Lung (tissue), 12 donors: Measurements from ENCODE around the gene PITX2. TPM values are rescaled to one million over a fixed set of nuclear protein-coding genes. Genes with fewer than 3 reads are reported as not detected.

ENCODE experiments used
- ATAC-seq: fragments of 200-7000 bp; cut with Tn5 transposase; one replicate; pipeline ENCODE4 v1.9.1; 2020; ENCODE audit warnings: moderate number of reproducible peaks; ENCODE audit not compliant: insufficient read depth, low FRiP score
- DNase-seq, 3 donors: peaks; one replicate each; pipeline ENCODE4 v3.0.0-alpha.2; 2013 to 2017
- H3K27ac ChIP-seq, 2 donors: one replicate each; pipeline ENCODE4 v1.5.1; 2013; ENCODE audit warnings: mild to moderate bottlenecking in 2 of 2, moderate library complexity in 2 of 2, control low read depth in 1 of 2, inconsistent platforms in 1 of 2, low read depth in 1 of 2, low read length in 1 of 2
- H3K27me3 ChIP-seq, 3 donors: one replicate each; pipeline ENCODE4 v1.5.1; 2013; ENCODE audit warnings: low read length in 2 of 3; ENCODE audit not compliant: control insufficient read depth in 3 of 3, insufficient read depth in 3 of 3
- H3K36me3 ChIP-seq, 4 donors: one replicate each; pipeline ENCODE4 v1.5.1; 2013; ENCODE audit warnings: low read length in 4 of 4, mild to moderate bottlenecking in 1 of 4, moderate library complexity in 1 of 4; ENCODE audit not compliant: control insufficient read depth in 4 of 4, insufficient read depth in 4 of 4
- H3K4me1 ChIP-seq, 5 donors: one replicate each; pipeline ENCODE4 v1.5.1; 2013; ENCODE audit warnings: low read length in 5 of 5, mild to moderate bottlenecking in 2 of 5, moderate library complexity in 1 of 5; ENCODE audit not compliant: control insufficient read depth in 5 of 5, insufficient read depth in 5 of 5
- H3K4me3 ChIP-seq: one replicate; pipeline ENCODE4 v1.5.1; 2013; ENCODE audit warnings: mild to moderate bottlenecking, control low read depth, moderate library complexity
- H3K9ac ChIP-seq, 2 donors: one replicate each; pipeline ENCODE4 v1.5.1; 2013; ENCODE audit warnings: low read length in 2 of 2, control low read depth in 1 of 2; ENCODE audit not compliant: insufficient read depth in 1 of 2
- H3K9me3 ChIP-seq, 4 donors: one replicate each; pipeline ENCODE4 v1.5.1; 2013; ENCODE audit warnings: low read length in 3 of 4, mild to moderate bottlenecking in 1 of 4, moderate library complexity in 1 of 4; ENCODE audit not compliant: control insufficient read depth in 4 of 4, insufficient read depth in 3 of 4
- WGBS, 2 donors: extraction: QIAGEN DNeasy Blood & Tissue Kit; methylation state at CpG; one replicate each; pipeline ENCODE4 v1.1.7; 2013; 5-methylcytosine and 5-hydroxymethylcytosine counted together
- polyA plus RNA-seq, 2 donors: library from polyadenylated mRNA; stranded (reverse); fragments of 200-250 nt; gene quantifications; one replicate each; pipeline ENCODE4 v1.2.1, GENCODE V29; 2013
- total RNA-seq, 2 donors: library from RNA; depleted of rRNA in 1 of 2; stranded (reverse); fragments of >200 nt in 1 of 2; gene quantifications; one replicate each; pipeline ENCODE4 v1.2.1, GENCODE V29; 2014 to 2021
- TF ChIP-seq, protein P1 (sequence below): IDR thresholded peaks from 2 replicates; pipeline ENCODE4 v1.5.1; 2012; ENCODE audit warnings: mild to moderate bottlenecking; ENCODE audit errors: control extremely low read depth, extremely low read depth
- donor health status: control.
- donor health status: control.
- donor health status: Bipolar disorder and iron deficiency.
- donor health status: healthy.
- donor health status: DM: yes; HTN: yes; CAD: no.

Gene PITX2
- total and polyA plus RNA-seq, 4 donors: not detected

DNA sequence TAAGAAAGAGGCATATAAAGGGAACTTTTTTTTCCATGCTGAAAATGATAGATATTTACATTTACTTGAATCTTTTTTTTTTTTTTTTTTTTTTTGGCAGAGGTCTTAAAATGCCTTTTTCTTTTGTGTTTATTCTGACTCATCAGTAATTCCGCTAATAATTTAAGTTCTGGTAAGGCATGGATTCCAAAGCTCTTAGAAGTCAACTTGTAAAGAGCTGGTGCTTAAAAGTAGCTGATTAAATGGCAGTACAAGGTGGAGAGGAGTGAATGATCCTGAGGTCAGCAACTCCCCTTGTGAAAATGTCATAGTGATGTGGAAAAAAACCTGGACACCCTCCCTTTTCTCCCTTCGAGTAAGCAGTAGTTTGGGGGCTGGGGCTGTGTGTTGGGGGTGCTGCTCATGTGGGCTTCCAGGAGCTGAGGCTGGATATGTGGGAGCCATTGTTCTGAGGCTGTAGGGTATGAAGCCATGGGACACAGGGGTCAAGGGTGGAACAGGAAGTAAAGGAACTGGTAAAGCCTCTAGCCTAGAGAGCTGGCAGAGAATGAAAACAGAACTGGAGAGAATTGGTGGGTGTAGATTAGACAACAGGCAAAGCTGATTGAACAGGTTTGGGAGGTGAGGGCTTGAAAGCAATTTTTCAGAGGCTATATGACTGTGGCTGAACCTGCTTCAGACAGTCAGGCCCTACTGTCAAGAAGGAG, 41.0 kb upstream of the PITX2 start:
- no peak overlapping the region for H3K27ac ChIP-seq
- TF ChIP-seq, protein P1, sequence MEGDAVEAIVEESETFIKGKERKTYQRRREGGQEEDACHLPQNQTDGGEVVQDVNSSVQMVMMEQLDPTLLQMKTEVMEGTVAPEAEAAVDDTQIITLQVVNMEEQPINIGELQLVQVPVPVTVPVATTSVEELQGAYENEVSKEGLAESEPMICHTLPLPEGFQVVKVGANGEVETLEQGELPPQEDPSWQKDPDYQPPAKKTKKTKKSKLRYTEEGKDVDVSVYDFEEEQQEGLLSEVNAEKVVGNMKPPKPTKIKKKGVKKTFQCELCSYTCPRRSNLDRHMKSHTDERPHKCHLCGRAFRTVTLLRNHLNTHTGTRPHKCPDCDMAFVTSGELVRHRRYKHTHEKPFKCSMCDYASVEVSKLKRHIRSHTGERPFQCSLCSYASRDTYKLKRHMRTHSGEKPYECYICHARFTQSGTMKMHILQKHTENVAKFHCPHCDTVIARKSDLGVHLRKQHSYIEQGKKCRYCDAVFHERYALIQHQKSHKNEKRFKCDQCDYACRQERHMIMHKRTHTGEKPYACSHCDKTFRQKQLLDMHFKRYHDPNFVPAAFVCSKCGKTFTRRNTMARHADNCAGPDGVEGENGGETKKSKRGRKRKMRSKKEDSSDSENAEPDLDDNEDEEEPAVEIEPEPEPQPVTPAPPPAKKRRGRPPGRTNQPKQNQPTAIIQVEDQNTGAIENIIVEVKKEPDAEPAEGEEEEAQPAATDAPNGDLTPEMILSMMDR: no peak
- H3K27me3 ChIP-seq: no peaks in the 10 kb centered on the region
- peaks cover 0 to 3% (median 0%) of the 10 kb centered on the region in 5 donors for H3K4me1 ChIP-seq
- no peaks in the 10 kb centered on the region for H3K36me3 ChIP-seq
- H3K9me3 ChIP-seq: peaks cover 0 to 4% (median 2%) of the 10 kb centered on the region in 4 donors
- DNase-seq (no peak), ATAC-seq (no peak)
- no peak overlapping the region for H3K9ac ChIP-seq
- WGBS, 2 donors: 50 to 95% methylated on average over 2 of the region's 2 CpGs
- no peak overlapping the region for H3K4me3 ChIP-seq

DNA sequence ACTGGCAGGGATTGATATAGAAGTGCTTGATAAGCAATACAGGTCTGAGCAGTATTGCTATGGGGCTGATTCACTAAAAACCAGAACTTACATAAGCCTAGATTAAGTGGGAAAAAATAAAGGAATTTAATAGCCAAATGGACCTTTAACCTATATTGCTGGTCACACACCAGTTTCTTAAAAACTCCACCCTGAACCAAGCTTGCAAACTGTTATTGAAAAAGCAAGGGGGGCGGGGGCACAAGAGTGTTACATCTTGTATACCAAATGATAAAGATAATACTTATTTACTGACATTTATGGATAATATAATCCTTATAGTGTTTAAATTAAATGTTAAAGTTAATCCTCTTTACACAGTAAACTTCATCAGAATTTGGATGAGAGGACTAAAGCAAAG, 40.3 kb upstream of the PITX2 start:
- H3K9me3 ChIP-seq: peaks cover 0 to 4% (median 2%) of the 10 kb centered on the region in 4 donors
- H3K9ac ChIP-seq: no peak overlapping the region
- no peak for ATAC-seq
- peaks cover 0 to 3% (median 0%) of the 10 kb centered on the region in 5 donors for H3K4me1 ChIP-seq
- no peaks in the 10 kb centered on the region for H3K36me3 ChIP-seq
- no peak for DNase-seq
- TF ChIP-seq, protein P1: no peak
- H3K27ac ChIP-seq: no peak overlapping the region
- 74 to 83% methylated on average over 1 of the region's 1 CpG for WGBS, 2 donors
- H3K4me3 ChIP-seq: no peak overlapping the region
- H3K27me3 ChIP-seq: no peaks in the 10 kb centered on the region

DNA sequence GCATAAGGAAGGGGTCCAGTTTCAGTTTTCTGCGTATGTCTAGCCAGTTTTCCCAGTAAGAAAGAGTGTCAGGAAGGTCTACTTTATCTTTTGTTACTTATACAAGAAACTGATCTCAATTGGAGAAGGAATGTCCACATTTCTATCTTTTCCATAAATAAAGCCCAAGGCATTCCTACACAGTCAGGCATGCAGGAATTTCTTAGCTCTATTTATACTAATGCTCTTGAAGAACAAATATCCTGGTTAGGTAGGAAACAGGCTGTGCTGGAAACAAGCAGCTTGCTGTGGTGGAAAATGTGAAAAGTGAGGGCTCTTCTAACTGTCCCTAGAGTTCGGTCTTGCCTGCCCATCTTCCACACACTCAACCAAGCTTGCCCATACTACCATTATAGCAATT, 37.9 kb upstream of the PITX2 start:
- TF ChIP-seq, protein P1: no peak
- no peaks in the 10 kb centered on the region for H3K27me3 ChIP-seq
- ATAC-seq: no peak
- no peak overlapping the region for H3K9ac ChIP-seq
- no peaks in the 10 kb centered on the region for H3K4me1 ChIP-seq
- 90 to 91% methylated on average over 2 of the region's 2 CpGs for WGBS, 2 donors
- peaks cover 0 to 4% (median 2%) of the 10 kb centered on the region in 4 donors for H3K9me3 ChIP-seq
- H3K36me3 ChIP-seq: no peaks in the 10 kb centered on the region
- no peak overlapping the region for H3K4me3 ChIP-seq
- no peak for DNase-seq
- no peak overlapping the region for H3K27ac ChIP-seq

DNA sequence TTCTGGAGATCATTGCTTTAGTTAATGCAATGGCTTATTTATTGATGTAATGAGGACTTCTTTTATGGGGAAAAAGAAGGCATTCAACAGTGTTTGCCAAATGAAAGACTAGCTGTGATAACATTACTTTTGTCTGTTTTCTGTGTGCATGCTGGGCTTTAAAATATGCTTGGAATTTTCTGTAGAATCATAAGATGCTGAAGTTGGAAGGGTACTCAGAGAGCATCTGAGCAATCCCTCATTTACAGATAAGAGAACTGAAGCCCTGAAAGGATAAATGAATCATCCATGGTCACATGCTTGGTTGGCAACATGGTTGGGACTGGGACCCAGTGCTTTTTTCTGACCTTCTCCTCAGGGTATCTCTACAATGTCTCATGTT, 31.4 kb upstream of the PITX2 start:
- TF ChIP-seq, protein P1: no peak

More for the DNA sequence above, 31.4 kb upstream of the PITX2 start:
- no peak overlapping the region for H3K4me3 ChIP-seq
- H3K27me3 ChIP-seq: no peaks in the 10 kb centered on the region
- no peaks in the 10 kb centered on the region for H3K4me1 ChIP-seq
- peaks cover 0 to 5% (median 2%) of the 10 kb centered on the region in 4 donors for H3K9me3 ChIP-seq
- ATAC-seq: no peak
- H3K27ac ChIP-seq: no peak overlapping the region
- no peak overlapping the region for H3K9ac ChIP-seq
- no peaks in the 10 kb centered on the region for H3K36me3 ChIP-seq
- no peak for DNase-seq
